ENCODE results near the gene C3orf18. TPM values are rescaled to one million over a fixed set of nuclear protein-coding genes. Genes with fewer than 3 reads are reported as not detected.

The C3orf18 gene
- total and polyA plus RNA-seq, 10 of the 15 experiments (the other 5 are each of a cell fraction or from before 2014, with no cell fraction given), result 0.06 to 3.2 (median 0.66) TPM

- no peak for TF ChIP-seq SMAD1 (IDR thresholded peaks at IDR 0.05; ENCODE audit: low read depth, partially characterized antibody)
Observed at GRCh38 chr3:50594253-50594785, 26.8 kb upstream of the C3orf18 start (continued).

GRCh38 chr3:50592568-50592967, 25.0 kb upstream of the C3orf18 start:
- H3K9me3 ChIP-seq (replicated peaks; ENCODE audit: control insufficient read depth, insufficient read depth, low read length), result no peaks in the 10 kb centered on the region
- peaks cover 35% of the 10 kb centered on the region for H3K4me1 ChIP-seq (ENCODE audit: control insufficient read depth, insufficient read depth, low read length)
- no peaks in the 10 kb centered on the region for H3K79me2 ChIP-seq (ENCODE audit: control insufficient read depth, insufficient read depth, low read length)
- no TSS peak for BruUV-seq (replicated peaks)
- H2AFZ ChIP-seq (ENCODE audit: control insufficient read depth, low read depth, low read length), result no peak overlapping the region
- RAD21 ChIA-PET (ENCODE audit: unreplicated experiment), result interaction anchor here (0.6 to 8.2 kb wide), 4 partner anchors 9 to 22 kb away, joined by 3 to 135 read pairs (median 64); partner anchors contain the start of genes CISH and HEMK1
- no peaks in the 10 kb centered on the region for H3K36me3 ChIP-seq (ENCODE audit: control insufficient read depth in 2 of 2, insufficient read depth in 2 of 2, low read length in 1 of 2)
- H3K9ac ChIP-seq (ENCODE audit: control insufficient read depth, insufficient read depth, low read length), result no peak overlapping the region
- DNase-seq (ENCODE audit: low read depth, low spot score), result no peak
- in situ Hi-C loops (cut with MboI) (no loop called here), intact Hi-C loops (cut with micrococcal nuclease; ENCODE audit: unreplicated experiment) (no loop called here)
- whole genome bisulfite sequencing (ENCODE audit: insufficient coverage, insufficient replicate concordance, low lambda C conversion rate, missing lambda C conversion rate), result 84% methylated on average over 5 of the region's 5 CpGs
- FAIRE-seq, result no peak
- no peaks in the 10 kb centered on the region for H3K27me3 ChIP-seq (replicated peaks in 1 of 2; ENCODE audit: control insufficient read depth in 2 of 2, insufficient read depth in 2 of 2, low read length in 1 of 2)
- CTCF ChIA-PET, result interaction anchor here (1.0 to 11.1 kb wide), 4 partner anchors 9 to 50 kb away, joined by 3 to 317 read pairs (median 103); partner anchors contain the start of genes C3orf18, CISH, HEMK1 and MAPKAPK3
- TF ChIP-seq DPF2 (IDR thresholded peaks at IDR 0.05) (no peak), CBX3 (IDR thresholded peaks at IDR 0.05; ENCODE audit: borderline replicate concordance, low read depth) (no peak), NR2F1 (conservative IDR thresholded peaks at IDR 0.05) (no peak)
- TF ChIP-seq, protein P1, sequence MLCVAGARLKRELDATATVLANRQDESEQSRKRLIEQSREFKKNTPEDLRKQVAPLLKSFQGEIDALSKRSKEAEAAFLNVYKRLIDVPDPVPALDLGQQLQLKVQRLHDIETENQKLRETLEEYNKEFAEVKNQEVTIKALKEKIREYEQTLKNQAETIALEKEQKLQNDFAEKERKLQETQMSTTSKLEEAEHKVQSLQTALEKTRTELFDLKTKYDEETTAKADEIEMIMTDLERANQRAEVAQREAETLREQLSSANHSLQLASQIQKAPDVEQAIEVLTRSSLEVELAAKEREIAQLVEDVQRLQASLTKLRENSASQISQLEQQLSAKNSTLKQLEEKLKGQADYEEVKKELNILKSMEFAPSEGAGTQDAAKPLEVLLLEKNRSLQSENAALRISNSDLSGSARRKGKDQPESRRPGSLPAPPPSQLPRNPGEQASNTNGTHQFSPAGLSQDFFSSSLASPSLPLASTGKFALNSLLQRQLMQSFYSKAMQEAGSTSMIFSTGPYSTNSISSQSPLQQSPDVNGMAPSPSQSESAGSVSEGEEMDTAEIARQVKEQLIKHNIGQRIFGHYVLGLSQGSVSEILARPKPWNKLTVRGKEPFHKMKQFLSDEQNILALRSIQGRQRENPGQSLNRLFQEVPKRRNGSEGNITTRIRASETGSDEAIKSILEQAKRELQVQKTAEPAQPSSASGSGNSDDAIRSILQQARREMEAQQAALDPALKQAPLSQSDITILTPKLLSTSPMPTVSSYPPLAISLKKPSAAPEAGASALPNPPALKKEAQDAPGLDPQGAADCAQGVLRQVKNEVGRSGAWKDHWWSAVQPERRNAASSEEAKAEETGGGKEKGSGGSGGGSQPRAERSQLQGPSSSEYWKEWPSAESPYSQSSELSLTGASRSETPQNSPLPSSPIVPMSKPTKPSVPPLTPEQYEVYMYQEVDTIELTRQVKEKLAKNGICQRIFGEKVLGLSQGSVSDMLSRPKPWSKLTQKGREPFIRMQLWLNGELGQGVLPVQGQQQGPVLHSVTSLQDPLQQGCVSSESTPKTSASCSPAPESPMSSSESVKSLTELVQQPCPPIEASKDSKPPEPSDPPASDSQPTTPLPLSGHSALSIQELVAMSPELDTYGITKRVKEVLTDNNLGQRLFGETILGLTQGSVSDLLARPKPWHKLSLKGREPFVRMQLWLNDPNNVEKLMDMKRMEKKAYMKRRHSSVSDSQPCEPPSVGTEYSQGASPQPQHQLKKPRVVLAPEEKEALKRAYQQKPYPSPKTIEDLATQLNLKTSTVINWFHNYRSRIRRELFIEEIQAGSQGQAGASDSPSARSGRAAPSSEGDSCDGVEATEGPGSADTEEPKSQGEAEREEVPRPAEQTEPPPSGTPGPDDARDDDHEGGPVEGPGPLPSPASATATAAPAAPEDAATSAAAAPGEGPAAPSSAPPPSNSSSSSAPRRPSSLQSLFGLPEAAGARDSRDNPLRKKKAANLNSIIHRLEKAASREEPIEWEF (IDR thresholded peaks at IDR 0.05; ENCODE audit: insufficient replicate concordance, low read depth, low read length), result no peak
- TF ChIP-seq, protein P2, sequence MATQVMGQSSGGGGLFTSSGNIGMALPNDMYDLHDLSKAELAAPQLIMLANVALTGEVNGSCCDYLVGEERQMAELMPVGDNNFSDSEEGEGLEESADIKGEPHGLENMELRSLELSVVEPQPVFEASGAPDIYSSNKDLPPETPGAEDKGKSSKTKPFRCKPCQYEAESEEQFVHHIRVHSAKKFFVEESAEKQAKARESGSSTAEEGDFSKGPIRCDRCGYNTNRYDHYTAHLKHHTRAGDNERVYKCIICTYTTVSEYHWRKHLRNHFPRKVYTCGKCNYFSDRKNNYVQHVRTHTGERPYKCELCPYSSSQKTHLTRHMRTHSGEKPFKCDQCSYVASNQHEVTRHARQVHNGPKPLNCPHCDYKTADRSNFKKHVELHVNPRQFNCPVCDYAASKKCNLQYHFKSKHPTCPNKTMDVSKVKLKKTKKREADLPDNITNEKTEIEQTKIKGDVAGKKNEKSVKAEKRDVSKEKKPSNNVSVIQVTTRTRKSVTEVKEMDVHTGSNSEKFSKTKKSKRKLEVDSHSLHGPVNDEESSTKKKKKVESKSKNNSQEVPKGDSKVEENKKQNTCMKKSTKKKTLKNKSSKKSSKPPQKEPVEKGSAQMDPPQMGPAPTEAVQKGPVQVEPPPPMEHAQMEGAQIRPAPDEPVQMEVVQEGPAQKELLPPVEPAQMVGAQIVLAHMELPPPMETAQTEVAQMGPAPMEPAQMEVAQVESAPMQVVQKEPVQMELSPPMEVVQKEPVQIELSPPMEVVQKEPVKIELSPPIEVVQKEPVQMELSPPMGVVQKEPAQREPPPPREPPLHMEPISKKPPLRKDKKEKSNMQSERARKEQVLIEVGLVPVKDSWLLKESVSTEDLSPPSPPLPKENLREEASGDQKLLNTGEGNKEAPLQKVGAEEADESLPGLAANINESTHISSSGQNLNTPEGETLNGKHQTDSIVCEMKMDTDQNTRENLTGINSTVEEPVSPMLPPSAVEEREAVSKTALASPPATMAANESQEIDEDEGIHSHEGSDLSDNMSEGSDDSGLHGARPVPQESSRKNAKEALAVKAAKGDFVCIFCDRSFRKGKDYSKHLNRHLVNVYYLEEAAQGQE (IDR thresholded peaks at IDR 0.05; ENCODE audit: low read depth, low read length), result no peak
- POLR2A ChIA-PET, result interaction anchor here (1.0 to 7.0 kb wide), 4 partner anchors 9 to 256 kb away, joined by 4 to 65 read pairs (median 30); partner anchors contain the start of genes C3orf18 and CISH
- H3K4me2 ChIP-seq (ENCODE audit: control insufficient read depth, insufficient read depth), result no peak overlapping the region
- H3K27ac ChIP-seq (ENCODE audit: control insufficient read depth, insufficient read depth), result no peak overlapping the region
- no peak overlapping the region for H3K4me3 ChIP-seq
- no peak for ATAC-seq
- H4K20me1 ChIP-seq (ENCODE audit: control insufficient read depth, insufficient read depth), result no peaks in the 10 kb centered on the region
- SMC1A ChIA-PET (ENCODE audit: uncharacterized antibody, unreplicated experiment), result interaction anchor here (2.3 to 10.0 kb wide), 4 partner anchors 20 to 60 kb away, joined by 10 to 186 read pairs (median 57); partner anchors contain the start of genes C3orf18, CISH, HEMK1 and MAPKAPK3
